IMR-90 (cell line): ENCODE measurements around the gene ADRA2A. TPM values are rescaled to one million over a fixed set of nuclear protein-coding genes. Genes with fewer than 3 reads are reported as not detected.
A peak's percentile ranks its signal among the peaks of the same experiment; 100 is the strongest.

Source experiments
- ATAC-seq: fragments of 200-7000 bp; cut with Tn5 transposase; 2 replicates; pipeline ENCODE4 v1.9.1; 2020; ENCODE audit warnings: low read depth, mild to moderate bottlenecking, moderate library complexity
- BruUV-seq: library from RNA; stranded (reverse); fragments of 400-500 nt; replicated peaks from 2 replicates; lab custom pipeline; 2021; lab: Mats Ljungman, UMichigan
- CTCF ChIA-PET: fragments of 300-600 bp; formaldehyde crosslinking; extraction: SDS; loops from one replicate; lab custom pipeline; 2021; ENCODE audit warnings: antibody characterized with exemption; lab: Yijun Ruan, JAX
- POLR2A ChIA-PET: fragments of 300-600 bp; sonication (Branson Sonifier 250); formaldehyde crosslinking; loops from one replicate; lab custom pipeline; 2022; ENCODE audit warnings: antibody characterized with exemption; ENCODE audit not compliant: unreplicated experiment; lab: Charles Lee
- DNase-seq: peaks from one replicate; pipeline ENCODE4 v3.0.0; 2013
- H2AFZ ChIP-seq: replicated peaks from 2 replicates; pipeline ENCODE3; 2013; ENCODE audit warnings: low read length, mild to moderate bottlenecking; ENCODE audit not compliant: poor library complexity
- H2AK5ac ChIP-seq: 2 replicates; pipeline ENCODE4 v1.6.1; 2013; ENCODE audit warnings: low read depth, low read length, inconsistent platforms
- H2AK9ac ChIP-seq: replicated peaks from 2 replicates; pipeline ENCODE3; 2013; ENCODE audit warnings: mild to moderate bottlenecking, low read depth, low read length, moderate library complexity; ENCODE audit not compliant: poor library complexity
- H2BK120ac ChIP-seq: 2 replicates; pipeline ENCODE4 v1.6.1; 2013; ENCODE audit warnings: low read depth, low read length, inconsistent platforms
- H2BK15ac ChIP-seq: 3 replicates; pipeline ENCODE4 v1.6.1; 2013; ENCODE audit warnings: low read depth, low read length, inconsistent platforms
- H2BK20ac ChIP-seq: 2 replicates; pipeline ENCODE4 v1.6.1; 2013; ENCODE audit warnings: low read depth, mild to moderate bottlenecking, inconsistent platforms, low read length, moderate library complexity
- H2BK5ac ChIP-seq: 2 replicates; pipeline ENCODE4 v1.6.1; 2013; ENCODE audit warnings: mild to moderate bottlenecking, low read depth, low read length, inconsistent platforms; ENCODE audit not compliant: poor library complexity, severe bottlenecking
- H3K14ac ChIP-seq: replicated peaks from 2 replicates; pipeline ENCODE4 v1.6.1; 2013; ENCODE audit warnings: low read depth, low read length, inconsistent platforms
- H3K18ac ChIP-seq: 2 replicates; pipeline ENCODE4 v1.6.1; 2013; ENCODE audit warnings: low read depth, low read length, control low read depth
- H3K23ac ChIP-seq: 2 replicates; pipeline ENCODE4 v1.6.1; 2013; ENCODE audit warnings: low read depth, low read length, inconsistent platforms
- H3K27ac ChIP-seq: 2 replicates; pipeline ENCODE4 v1.5.1; 2013; ENCODE audit warnings: mild to moderate bottlenecking, control low read depth, low read length; ENCODE audit not compliant: insufficient read depth
- H3K27me3 ChIP-seq: 2 replicates; pipeline ENCODE4 v1.6.1; 2013; ENCODE audit warnings: low read length; ENCODE audit not compliant: control insufficient read depth, insufficient read depth
- H3K36me3 ChIP-seq: 2 replicates; pipeline ENCODE4 v1.6.1; 2013; ENCODE audit warnings: low read length, mixed read lengths; ENCODE audit not compliant: control insufficient read depth, insufficient read depth
- H3K4ac ChIP-seq: 2 replicates; pipeline ENCODE4 v1.6.1; 2013; ENCODE audit warnings: low read depth, low read length, inconsistent platforms
- H3K4me1 ChIP-seq: 2 replicates; pipeline ENCODE4 v1.6.1; 2013; ENCODE audit warnings: low read length, mixed read lengths; ENCODE audit not compliant: control insufficient read depth, insufficient read depth
- H3K4me2 ChIP-seq: 2 replicates; pipeline ENCODE4 v1.6.1; 2013; ENCODE audit warnings: low read depth, mild to moderate bottlenecking, control low read depth, low read length, moderate library complexity
- H3K4me3 ChIP-seq: 2 replicates; pipeline ENCODE4 v1.5.1; 2013; ENCODE audit warnings: low read depth, mild to moderate bottlenecking, control low read depth, low read length, moderate library complexity; ENCODE audit not compliant: insufficient read depth
- H3K56ac ChIP-seq: 2 replicates; pipeline ENCODE4 v1.6.1; 2013; ENCODE audit warnings: low read length, inconsistent platforms; ENCODE audit not compliant: insufficient read depth; ENCODE audit errors: extremely low read depth
- H3K79me1 ChIP-seq, 2 experiments: 2 replicates each; pipeline ENCODE4 v1.6.1; 2013; ENCODE audit warnings: low read length in 2 of 2, inconsistent platforms in 1 of 2, low read depth in 1 of 2
- H3K9ac ChIP-seq: 2 replicates; pipeline ENCODE4 v1.6.1; 2013; ENCODE audit warnings: low read depth, low read length, control low read depth
- H3K9me1 ChIP-seq: 2 replicates; pipeline ENCODE4 v1.6.1; 2013; ENCODE audit warnings: low read length, inconsistent platforms; ENCODE audit not compliant: insufficient read depth
- H3K9me3 ChIP-seq: 2 replicates; pipeline ENCODE4 v1.6.1; 2013; ENCODE audit warnings: low read length; ENCODE audit not compliant: control insufficient read depth, insufficient read depth
- H4K20me1 ChIP-seq: 2 replicates; pipeline ENCODE4 v1.6.1; 2013; ENCODE audit warnings: low read length, inconsistent platforms; ENCODE audit not compliant: insufficient read depth
- H4K5ac ChIP-seq: 2 replicates; pipeline ENCODE4 v1.6.1; 2013; ENCODE audit warnings: mild to moderate bottlenecking, low read depth, low read length, control low read depth
- H4K8ac ChIP-seq, 2 experiments: 2 replicates each; pipeline ENCODE4 v1.6.1; 2013; ENCODE audit warnings: low read depth in 2 of 2, low read length in 2 of 2, control low read depth in 1 of 2, inconsistent platforms in 1 of 2
- H4K91ac ChIP-seq: 2 replicates; pipeline ENCODE4 v1.6.1; 2013; ENCODE audit warnings: low read depth, low read length, inconsistent platforms; ENCODE audit not compliant: insufficient read depth
- CEBPB ChIP-seq: IDR thresholded peaks from 2 replicates; pipeline ENCODE4 v1.6.1; 2012; ENCODE audit warnings: low read depth, low read length, improper control_type of control experiment
- MAFK ChIP-seq: IDR thresholded peaks from 2 replicates; pipeline ENCODE4 v1.6.1; 2012; ENCODE audit warnings: low read depth, low read length, improper control_type of control experiment
- WGBS, 2 experiments: methylation state at CpG; one replicate each; pipeline versions ENCODE4 v1.1.5 to v1.1.7; 2013; ENCODE audit warnings: missing lambda C conversion rate in 2 of 2; ENCODE audit not compliant: insufficient read length in 1 of 2; ENCODE audit errors: extremely low coverage in 2 of 2; 5-methylcytosine and 5-hydroxymethylcytosine counted together
- dilution Hi-C: fragments of 300-500 bp; cut with HindIII; formaldehyde crosslinking; loops from one replicate; pipeline ENCODE4 v1.14.3; 2018; ENCODE audit warnings: low sequenced_read_pairs; ENCODE audit not compliant: unreplicated experiment
- in situ Hi-C: fragments of 300-500 bp; cut with MboI; formaldehyde crosslinking; loops from 3 replicates; pipeline ENCODE4 v1.14.3; 2019; ENCODE audit warnings: low sequenced_read_pairs, inconsistent platforms, mixed read lengths
- intact Hi-C: fragments of 100-400 bp; cut with micrococcal nuclease; formaldehyde crosslinking; loops from 2 replicates; pipeline ENCODE4 v1.10.0; 2022
- polyA plus RNA-seq, 3 experiments: library from polyadenylated mRNA; depleted of rRNA; stranded (reverse); fragments of >200 nt; gene quantifications; 2 replicates each; pipeline ENCODE4 v1.2.3, GENCODE V29; 2012; ENCODE audit warnings: low replicate concordance in 1 of 3
- total RNA-seq: library from RNA; depleted of rRNA; stranded (reverse); fragments of >200 nt; gene quantifications from 2 replicates; pipeline ENCODE4 v1.2.3, GENCODE V29; 2012

Gene ADRA2A
- total and polyA plus RNA-seq, 2 of the 4 experiments (the other 2 are of a cell fraction), result not detected

DNA sequence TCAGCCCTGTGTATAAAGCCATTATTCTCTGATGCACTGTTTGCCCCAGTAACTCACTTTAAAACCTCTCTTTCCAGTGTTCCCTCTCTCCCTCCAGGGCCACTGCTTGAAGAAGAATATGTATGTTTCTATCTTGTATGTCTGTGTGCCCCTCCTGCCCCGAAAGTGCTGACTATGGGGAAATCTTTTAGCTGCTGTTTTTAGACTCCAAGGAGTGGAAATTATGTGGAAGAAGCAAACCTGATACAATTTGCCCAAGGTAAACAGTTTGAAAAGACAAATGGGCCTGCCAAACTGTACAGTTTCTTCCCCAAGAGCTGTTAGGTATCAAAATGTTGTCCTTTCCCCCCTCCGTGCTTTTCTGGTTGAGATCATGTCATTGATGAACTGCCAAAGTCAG is 3.4 kb downstream of the ADRA2A start:
- Histone ChIP-seq H3K9me1 (no peaks in the 10 kb centered on the region), H3K27me3 (peaks cover 51% of the 10 kb centered on the region), H2BK15ac (no peak overlapping the region), H4K5ac (no peak overlapping the region), H3K27ac (no peak overlapping the region), H4K20me1 (no peaks in the 10 kb centered on the region), H3K4ac (no peak overlapping the region), H3K9me3 (peaks cover 11% of the 10 kb centered on the region; the same call in 1 of the 2 replicates), H3K23ac (no peak overlapping the region), H2BK5ac (no peak overlapping the region), H4K91ac (no peak overlapping the region), H3K4me2 (no peak overlapping the region), H3K4me1 (no peaks in the 10 kb centered on the region; the same call in 1 of the 2 replicates), H3K9ac (no peak overlapping the region), H3K79me1 (no peaks in the 10 kb centered on the region), H3K14ac (no peak overlapping the region), H2AFZ (no peak overlapping the region), H2BK20ac (no peak overlapping the region), H3K4me3 (no peak overlapping the region), H3K56ac (no peak overlapping the region), H3K36me3 (no peaks in the 10 kb centered on the region), H2BK120ac (no peak overlapping the region), H4K8ac (no peak overlapping the region), H2AK9ac (no peak overlapping the region), H3K18ac (no peak overlapping the region), H2AK5ac (no peak overlapping the region)
- BruUV-seq, result no TSS peak
- intact Hi-C loops (no loop called here), dilution Hi-C loops (no loop called here), in situ Hi-C loops (loop anchor here (25.0 kb wide), 1 partner anchor 1232 kb away; no protein-coding TSS in a partner anchor)
- DNase-seq (no peak), ATAC-seq (no peak)
- whole genome bisulfite sequencing, 2 experiments, result no CpG with 5 or more reads among the region's 2 CpGs
- CTCF ChIA-PET, result no interaction called here
- TF ChIP-seq MAFK (peak; percentile 94), CEBPB (no peak)
- POLR2A ChIA-PET, result no interaction called here
